ENCODE results near the gene CACNB1.
A peak's percentile ranks its signal among the peaks of the same experiment; 100 is the strongest.

DNA sequence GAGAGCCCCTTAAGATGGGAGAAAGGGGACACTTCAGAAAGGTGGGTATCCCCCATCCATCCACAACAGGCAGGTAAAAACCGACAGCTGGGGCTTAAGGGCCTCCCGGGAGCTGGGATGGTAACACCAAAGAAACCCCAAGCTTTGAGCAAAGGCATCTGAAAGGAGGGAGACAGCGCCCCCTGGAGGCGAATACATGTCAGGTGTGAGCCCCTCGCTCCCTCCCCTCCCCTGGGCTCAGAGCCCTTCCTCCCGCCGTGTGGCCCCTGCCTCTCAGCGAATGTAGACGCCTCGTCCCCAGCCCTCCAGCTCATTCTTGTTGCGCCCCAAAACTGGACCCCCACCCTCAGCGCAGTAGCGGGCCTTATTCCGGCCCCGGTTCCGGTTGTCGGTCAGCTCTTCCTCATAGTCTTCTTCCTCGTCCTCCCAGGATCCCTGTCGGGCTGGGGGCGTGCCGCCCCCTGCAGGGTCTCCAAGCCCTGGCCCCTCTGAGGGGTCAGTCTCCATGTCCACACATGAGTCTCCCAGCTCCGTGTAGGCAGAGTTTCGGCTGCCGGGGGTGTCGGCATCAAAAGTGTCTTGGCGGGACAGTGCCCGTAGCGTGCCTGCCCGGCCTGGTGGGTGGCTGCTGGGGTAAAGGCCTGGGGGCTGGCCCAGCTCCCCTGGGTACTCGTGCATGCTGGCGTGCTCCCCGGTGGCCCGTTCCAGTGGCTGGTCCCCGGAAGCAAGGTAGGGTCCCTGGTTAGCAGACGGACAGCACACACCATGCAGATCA is 22.4 kb downstream of the CACNB1 start:
- TF ChIP-seq CTCF (IDR thresholded peaks at IDR 0.05; ENCODE audit: low read length) (peak; percentile 71), EZH2 (optimal IDR thresholded peaks at IDR 0.05; ENCODE audit: low read depth, low read length) (no peak), EZH2phosphoT487 (IDR thresholded peaks at IDR 0.05; ENCODE audit: low read length) (no peak)
